ENCODE results near the gene COPA.

Gene COPA

GRCh38 chr1:160277987-160278386, 65.1 kb downstream of the COPA start:
- Histone ChIP-seq H3K4me1 (no peaks in the 10 kb centered on the region), H3K9me3 (no peaks in the 10 kb centered on the region), H3K36me3 (peaks cover 28% of the 10 kb centered on the region), H3K27me3 (no peaks in the 10 kb centered on the region), H3K4me3 (ENCODE audit: low read depth, low read length) (no peak overlapping the region)
- TF ChIP-seq CTCF (IDR thresholded peaks at IDR 0.05; ENCODE audit: low read depth, low read length): no peak
- DNase-seq: no peak

- peaks cover 27% of the 10 kb centered on the region for H3K36me3 ChIP-seq
- DNase-seq: no peak
- no peak overlapping the region for H3K4me3 ChIP-seq (ENCODE audit: low read depth, low read length)
- H3K27me3 ChIP-seq: no peaks in the 10 kb centered on the region
- H3K9me3 ChIP-seq: no peaks in the 10 kb centered on the region
- H3K4me1 ChIP-seq: no peaks in the 10 kb centered on the region
- TF ChIP-seq CTCF (IDR thresholded peaks at IDR 0.05; ENCODE audit: low read depth, low read length): no peak
These were observed 65.7 kb downstream of the COPA start for GRCh38 chr1:160277330-160277729.

DNA sequence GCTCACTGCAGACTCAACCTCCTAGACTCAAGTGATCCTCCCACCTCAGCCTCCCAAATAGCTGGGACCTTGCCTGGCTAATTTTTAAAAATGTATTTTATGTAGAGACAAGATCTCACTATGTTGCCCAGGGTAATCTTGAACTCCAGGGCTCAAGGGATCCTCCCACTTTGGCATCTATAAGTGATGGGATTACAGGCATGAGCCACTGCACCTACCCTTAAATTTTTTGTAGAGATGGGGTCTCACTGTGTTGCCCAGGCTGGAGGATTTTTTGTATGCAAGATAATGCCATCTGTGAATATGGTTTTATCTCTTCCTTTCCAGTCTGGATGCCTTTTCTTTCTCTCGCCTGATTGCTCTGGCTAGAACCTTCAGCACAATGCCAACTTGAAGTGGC, 72.0 kb downstream of the COPA start:
- H3K9me3 ChIP-seq: no peaks in the 10 kb centered on the region
- H3K27me3 ChIP-seq: peaks cover 23% of the 10 kb centered on the region
- no peaks in the 10 kb centered on the region for H3K4me1 ChIP-seq
- DNase-seq: no peak
- TF ChIP-seq CTCF (IDR thresholded peaks at IDR 0.05; ENCODE audit: low read depth, low read length): no peak
- no peak overlapping the region for H3K4me3 ChIP-seq (ENCODE audit: low read depth, low read length)
- H3K36me3 ChIP-seq: no peaks in the 10 kb centered on the region

DNA sequence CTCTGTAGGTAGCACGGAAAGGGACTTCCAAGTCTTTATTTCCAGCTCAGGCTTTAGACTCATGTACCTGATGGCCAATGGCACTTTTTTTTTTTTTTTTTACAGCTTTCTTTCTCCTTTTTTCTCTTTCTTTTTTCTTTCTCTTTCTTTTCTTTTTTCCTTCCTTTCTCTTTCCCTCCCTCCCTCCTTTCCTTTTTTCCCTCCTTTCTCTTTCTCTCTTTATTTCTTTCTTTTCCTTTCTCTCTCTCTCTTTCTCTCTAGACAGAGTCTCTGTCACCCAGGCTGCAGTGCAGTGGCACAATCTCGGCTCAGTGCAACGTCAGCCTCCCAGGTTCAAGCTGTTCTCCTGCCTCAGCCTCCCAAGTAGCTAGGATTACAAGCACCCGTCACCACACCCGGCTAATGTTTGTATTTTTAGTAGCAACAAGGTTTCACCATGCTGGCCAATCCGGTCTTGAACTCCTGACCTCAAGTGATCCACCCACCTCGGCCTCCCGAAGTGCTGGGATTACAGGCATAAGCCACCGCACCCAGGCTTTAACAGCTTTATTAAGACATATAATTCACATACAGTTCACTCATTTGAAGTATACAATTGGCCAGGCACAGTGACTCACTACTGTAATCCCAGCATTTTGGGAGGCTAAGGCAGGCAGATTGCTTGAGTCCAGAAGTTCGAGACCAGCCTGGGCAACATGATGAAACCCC, 75.6 kb downstream of the COPA start:
- H3K36me3 ChIP-seq: no peaks in the 10 kb centered on the region
- H3K4me1 ChIP-seq: no peaks in the 10 kb centered on the region
- no peak overlapping the region for H3K4me3 ChIP-seq (ENCODE audit: low read depth, low read length)

GRCh38 chr1:160264795-160265307, 78.2 kb downstream of the COPA start:
- no peak for DNase-seq
- H3K4me3 ChIP-seq (ENCODE audit: low read depth, low read length): no peak overlapping the region
- TF ChIP-seq CTCF (IDR thresholded peaks at IDR 0.05; ENCODE audit: low read depth, low read length): no peak
- no peaks in the 10 kb centered on the region for H3K36me3 ChIP-seq
- no peaks in the 10 kb centered on the region for H3K9me3 ChIP-seq
- no peaks in the 10 kb centered on the region for H3K4me1 ChIP-seq
- H3K27me3 ChIP-seq: peaks cover 18% of the 10 kb centered on the region

More for the DNA sequence above, 75.6 kb downstream of the COPA start:
- Histone ChIP-seq H3K27me3 (peaks cover 23% of the 10 kb centered on the region), H3K9me3 (no peaks in the 10 kb centered on the region)
- DNase-seq: no peak
- no peak for TF ChIP-seq CTCF (IDR thresholded peaks at IDR 0.05; ENCODE audit: low read depth, low read length)

Measured in BE2C (cell line).